ENCODE results near the gene SHROOM3.

SHROOM3 gene

GRCh38 chr4:76738086-76738931 is 303.3 kb downstream of the SHROOM3 start:
- in situ Hi-C loops (cut with MboI; ENCODE audit: low sequenced_read_pairs) = no loop called here

GRCh38 chr4:76740192-76740591 is 305.2 kb downstream of the SHROOM3 start:
- in situ Hi-C loops (cut with MboI; ENCODE audit: low sequenced_read_pairs) = no loop called here

GRCh38 chr4:76740866-76741662 is 306.0 kb downstream of the SHROOM3 start:
- in situ Hi-C loops (cut with MboI; ENCODE audit: low sequenced_read_pairs) = no loop called here

- in situ Hi-C loops (cut with MboI; ENCODE audit: low sequenced_read_pairs) = no loop called here
Observed at GRCh38 chr4:76741663-76742020, 306.6 kb downstream of the SHROOM3 start.

DNA sequence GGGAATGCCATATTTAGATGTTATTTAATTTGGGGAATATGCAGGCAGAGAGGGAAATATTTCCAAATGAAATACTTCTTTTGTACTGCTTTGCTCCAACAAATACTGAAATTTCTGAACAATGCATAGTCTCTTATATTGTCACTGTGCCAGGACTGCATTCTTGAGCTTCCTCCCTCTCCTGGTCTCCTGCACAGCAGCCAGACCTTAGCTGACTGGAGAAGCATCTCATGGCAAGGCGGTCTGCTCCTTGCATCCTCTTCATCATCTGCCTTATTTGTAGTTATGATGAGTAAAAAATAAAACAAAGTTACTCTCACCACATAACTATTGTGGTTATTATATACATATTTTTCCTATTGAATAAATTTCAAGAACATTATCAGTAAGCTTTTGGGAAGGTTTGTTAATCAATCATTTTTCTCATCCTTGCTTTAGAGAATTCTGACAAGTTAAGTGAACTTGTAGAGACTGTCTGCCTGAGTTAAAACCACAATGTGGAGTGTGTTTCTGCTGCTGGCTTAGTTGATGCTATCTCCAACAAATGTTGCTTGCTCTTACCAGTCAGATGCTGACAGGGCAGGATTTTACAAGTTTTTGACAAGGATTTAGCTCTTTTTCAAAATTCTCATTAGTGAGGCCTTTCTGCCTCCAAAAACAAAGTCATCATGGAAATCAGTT is 309.4 kb downstream of the SHROOM3 start:
- in situ Hi-C loops (cut with MboI; ENCODE audit: low sequenced_read_pairs) = no loop called here

DNA sequence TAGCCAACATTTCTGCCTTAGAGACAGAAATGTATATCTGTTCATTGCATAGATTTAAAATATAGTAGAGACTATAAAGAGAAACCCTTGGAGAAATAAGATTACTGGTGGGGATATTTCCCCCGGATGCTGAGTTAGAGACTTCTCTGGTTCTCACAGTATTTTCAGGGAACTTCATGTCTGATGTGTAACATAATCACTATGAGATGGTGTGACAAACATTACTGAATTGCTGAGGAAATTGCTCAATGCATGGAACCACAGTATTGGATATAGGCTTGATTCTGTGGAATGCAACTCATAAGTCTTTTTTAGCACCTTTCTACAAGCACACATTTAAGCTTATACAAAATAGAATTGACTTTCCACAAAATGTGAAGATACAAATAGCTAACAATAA is 310.2 kb downstream of the SHROOM3 start:
- in situ Hi-C loops (cut with MboI; ENCODE audit: low sequenced_read_pairs) = no loop called here

- in situ Hi-C loops (cut with MboI; ENCODE audit: low sequenced_read_pairs) = no loop called here
Observed at GRCh38 chr4:76747563-76747962, 312.5 kb downstream of the SHROOM3 start.

- in situ Hi-C loops (cut with MboI; ENCODE audit: low sequenced_read_pairs) = no loop called here
Observed at GRCh38 chr4:76748649-76749048, 313.6 kb downstream of the SHROOM3 start.

- in situ Hi-C loops (cut with MboI; ENCODE audit: low sequenced_read_pairs) = no loop called here
Observed at GRCh38 chr4:76749355-76749754, 314.3 kb downstream of the SHROOM3 start.

GRCh38 chr4:76750716-76751115 is 315.7 kb downstream of the SHROOM3 start:
- in situ Hi-C loops (cut with MboI; ENCODE audit: low sequenced_read_pairs) = no loop called here

GRCh38 chr4:76751612-76752343 is 316.7 kb downstream of the SHROOM3 start:
- in situ Hi-C loops (cut with MboI; ENCODE audit: low sequenced_read_pairs) = no loop called here

DNA sequence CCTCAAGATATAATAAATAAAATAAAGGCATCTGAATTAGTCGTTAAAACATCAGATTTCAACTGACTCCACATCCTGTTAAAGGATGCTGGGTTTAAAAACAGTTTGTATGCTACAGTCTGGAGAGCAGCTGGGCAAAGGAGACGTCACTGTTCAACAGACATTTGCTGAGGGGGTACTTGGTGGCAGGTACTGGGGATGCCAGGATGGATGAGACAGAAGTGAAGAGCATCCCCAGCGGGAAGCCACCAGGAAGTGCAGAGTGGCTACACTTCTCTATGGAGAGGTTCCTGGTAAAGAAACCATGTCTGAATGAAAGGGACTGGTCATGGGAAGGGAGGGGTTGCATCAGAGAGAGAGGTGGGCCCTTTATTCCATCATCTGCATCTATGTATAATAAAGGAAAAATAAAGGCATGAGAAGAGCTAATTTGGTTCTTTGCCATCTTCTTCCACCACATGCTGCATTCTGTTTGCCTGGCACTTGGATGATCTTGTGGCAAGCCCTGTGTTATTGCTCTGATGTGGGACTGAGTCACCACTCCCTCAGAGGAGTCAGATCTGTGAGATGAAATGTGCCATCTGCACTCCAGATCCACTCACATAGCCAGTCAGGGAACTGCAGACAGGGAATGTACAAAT is 318.0 kb downstream of the SHROOM3 start:
- in situ Hi-C loops (cut with MboI; ENCODE audit: low sequenced_read_pairs) = no loop called here

DNA sequence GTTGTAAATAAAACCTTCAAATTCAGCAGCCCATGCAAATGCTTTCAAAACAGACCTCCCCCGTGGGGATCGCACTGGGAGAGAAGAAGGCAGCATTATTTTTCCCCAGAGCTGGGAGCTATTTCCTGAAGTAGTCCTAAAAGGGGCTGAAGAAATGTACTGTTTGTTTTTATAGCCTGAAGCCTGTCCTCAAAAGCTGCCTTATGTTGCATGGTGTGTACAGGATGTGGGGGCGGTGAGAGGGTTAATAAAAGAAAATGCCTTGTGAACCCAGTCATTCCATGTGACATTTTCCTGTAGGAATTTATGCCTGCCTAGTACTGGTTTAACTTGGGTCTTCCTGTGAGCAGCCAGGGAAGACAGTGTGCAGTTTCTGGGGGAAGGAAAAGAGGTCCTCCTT is 318.8 kb downstream of the SHROOM3 start:
- in situ Hi-C loops (cut with MboI; ENCODE audit: low sequenced_read_pairs) = no loop called here

DNA sequence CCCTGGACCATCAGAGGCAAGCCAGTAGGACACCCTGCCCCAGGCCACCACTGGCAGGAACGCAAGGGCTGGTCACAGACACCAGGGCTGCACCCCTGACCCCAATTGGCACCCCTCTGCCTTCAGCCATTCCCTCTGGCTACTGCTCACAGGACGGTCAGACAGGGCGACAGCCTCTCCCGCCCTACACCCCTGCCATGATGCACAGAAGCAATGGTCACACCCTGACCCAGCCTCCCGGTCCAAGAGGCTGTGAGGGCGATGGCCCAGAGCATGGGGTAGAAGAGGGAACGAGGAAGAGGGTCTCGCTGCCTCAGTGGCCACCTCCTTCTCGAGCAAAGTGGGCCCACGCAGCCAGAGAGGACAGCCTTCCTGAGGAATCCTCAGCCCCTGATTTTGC is 319.4 kb downstream of the SHROOM3 start:
- in situ Hi-C loops (cut with MboI; ENCODE audit: low sequenced_read_pairs) = no loop called here

- in situ Hi-C loops (cut with MboI; ENCODE audit: low sequenced_read_pairs) = no loop called here
Observed at GRCh38 chr4:76755756-76756155, 320.7 kb downstream of the SHROOM3 start.

DNA sequence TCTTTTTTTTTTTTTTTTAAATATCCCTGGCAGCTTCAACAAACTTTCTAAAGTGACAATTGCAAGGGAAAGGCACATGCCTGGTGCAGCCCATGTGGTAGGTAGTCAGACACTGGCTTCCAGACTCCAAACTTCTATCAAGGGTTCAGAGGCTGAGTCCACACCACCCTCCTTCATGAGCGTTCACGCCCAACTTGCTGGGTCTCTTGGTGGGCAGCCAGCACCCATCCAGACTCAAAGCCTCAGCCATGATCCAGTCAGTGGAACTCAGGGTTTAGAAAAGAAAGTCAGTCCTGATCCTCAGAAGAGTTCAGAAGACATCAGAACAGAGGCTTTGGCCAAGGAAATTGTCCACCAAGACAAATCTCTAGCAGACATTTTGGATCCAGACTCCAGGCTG is 321.4 kb downstream of the SHROOM3 start:
- in situ Hi-C loops (cut with MboI; ENCODE audit: low sequenced_read_pairs) = no loop called here

DNA sequence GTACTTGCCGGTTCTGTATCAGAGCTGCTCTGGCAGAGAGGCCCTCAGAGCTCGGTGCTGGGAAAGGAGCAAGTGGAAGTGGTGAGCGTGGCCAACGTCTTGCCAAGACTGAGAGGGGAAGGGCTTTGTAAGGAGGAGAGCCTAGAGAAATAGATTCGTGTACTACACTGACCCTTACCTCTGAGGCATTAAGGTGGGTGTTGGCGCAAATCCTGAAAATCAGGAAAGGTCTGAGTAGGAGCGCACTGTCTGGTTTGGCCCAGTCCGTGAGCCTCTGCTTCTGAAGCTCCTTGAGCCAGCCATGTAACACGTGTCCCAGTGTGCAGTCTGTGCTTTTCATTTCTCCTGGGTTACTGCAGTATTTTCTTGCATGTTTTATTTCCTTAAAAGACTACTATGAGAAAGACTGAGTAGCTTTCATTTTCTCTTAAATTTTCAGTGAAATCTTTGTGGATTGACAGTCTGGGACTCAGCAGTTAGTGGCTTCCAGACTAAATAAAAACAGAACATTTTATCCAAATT is 322.4 kb downstream of the SHROOM3 start:
- in situ Hi-C loops (cut with MboI; ENCODE audit: low sequenced_read_pairs) = no loop called here

DNA sequence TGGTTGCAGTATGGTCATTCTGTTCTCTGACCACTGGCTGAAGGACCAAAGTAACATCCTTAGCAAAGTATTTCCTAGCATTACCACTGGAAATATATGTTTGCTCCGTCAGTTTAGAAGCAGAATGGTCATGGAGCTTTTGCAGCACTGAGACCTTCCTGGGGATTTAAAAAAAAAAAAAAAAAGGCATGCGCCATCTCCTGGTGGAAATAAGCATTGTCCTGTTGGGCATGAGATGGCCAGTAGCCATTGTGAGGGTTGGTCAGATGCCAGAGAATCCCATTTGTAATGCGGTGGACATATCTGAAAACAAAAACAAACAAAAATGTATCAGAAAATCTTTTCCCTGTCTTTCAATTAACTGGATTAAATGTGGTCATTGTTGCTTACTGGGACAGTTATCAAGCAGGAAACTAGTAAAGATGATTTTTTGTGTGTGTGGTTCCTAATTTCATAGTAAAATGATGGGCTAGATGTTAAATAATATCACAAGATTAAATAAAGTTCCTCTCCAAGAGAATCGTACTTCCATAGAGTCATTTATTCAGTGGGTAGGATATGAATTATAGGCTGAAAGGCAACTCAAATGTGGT is 323.4 kb downstream of the SHROOM3 start:
- in situ Hi-C loops (cut with MboI; ENCODE audit: low sequenced_read_pairs) = no loop called here

DNA sequence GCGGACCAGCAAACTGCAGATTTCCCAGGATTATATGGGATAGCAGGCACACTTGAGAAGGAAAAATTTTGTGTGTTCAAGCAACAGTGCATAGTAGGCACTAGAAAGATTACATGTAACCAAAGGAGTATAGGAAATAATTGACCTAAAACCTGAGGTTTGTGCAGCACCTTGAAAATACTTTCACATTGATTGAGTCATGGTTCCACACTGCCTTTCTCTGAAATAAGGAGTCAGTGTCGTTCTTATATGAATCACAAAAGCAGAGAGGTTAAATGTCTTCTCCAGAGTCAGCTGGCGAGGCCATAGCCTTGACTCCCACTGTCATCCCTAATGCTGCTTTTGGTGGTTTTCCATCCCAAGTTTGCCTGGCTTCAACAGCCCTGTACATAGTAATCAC is 324.0 kb downstream of the SHROOM3 start:
- in situ Hi-C loops (cut with MboI; ENCODE audit: low sequenced_read_pairs) = no loop called here

- in situ Hi-C loops (cut with MboI; ENCODE audit: low sequenced_read_pairs) = no loop called here
Observed at GRCh38 chr4:76760193-76760592, 325.2 kb downstream of the SHROOM3 start.

All from HL-60/S4 treated with retinoic acid at 250 ng/mL for 4 days and 3 days (cell line).